SK-N-SH treated with all-trans-retinoic acid at 6 μM for 48 hours (cell line): ENCODE data around the gene LCMT1.

Experiments used
- CSRNP3 ChIP-seq: fragments of 250-450 bp; sonication (Bioruptor Pico); IDR thresholded peaks from 2 replicates; pipeline ENCODE4 v1.5.1; 2021; ENCODE audit warnings: mild to moderate bottlenecking, moderate library complexity
- ESRRG ChIP-seq: fragments of 250-450 bp; sonication (Bioruptor Pico); IDR thresholded peaks from 2 replicates; pipeline ENCODE4 v1.6.1; 2021; ENCODE audit warnings: mild to moderate bottlenecking
- ZNF70 ChIP-seq: fragments of 450-650 bp; formaldehyde crosslinking; IDR thresholded peaks from 2 replicates; pipeline ENCODE4 v1.5.0; 2020; ENCODE audit warnings: mild to moderate bottlenecking, moderate library complexity

- no peak for TF ChIP-seq ESRRG (CRISPR knock-in tag)
- no peak for TF ChIP-seq ZNF70 (CRISPR knock-in tag)
- no peak for TF ChIP-seq CSRNP3 (CRISPR knock-in tag)
Measured at GRCh38 chr16:25140459-25140858, 28.9 kb downstream of the LCMT1 start.
